Measurements from ENCODE around the gene UCN. TPM values are rescaled to one million over a fixed set of nuclear protein-coding genes. Genes with fewer than 3 reads are reported as not detected.

UCN gene
- total and polyA plus RNA-seq, 4 donors, result 0.25 to 0.83 (median 0.42) TPM; not detected in 1

- peak; percentile 90 for DNase-seq (ENCODE audit: low spot score)
- H3K36me3 ChIP-seq (ENCODE audit: control insufficient read depth in 4 of 4, insufficient read depth in 3 of 4, low read depth in 1 of 4, low read length in 3 of 4), result peaks cover 6 to 19% (median 16%) of the 10 kb centered on the region in 4 donors
- under 1% methylated on average over 39 of the region's 39 CpGs for WGBS
- peak within 1 kb of the TSS; percentile 79 to 94 (median 84) for H3K4me3 ChIP-seq (ENCODE audit: low read depth in 1 of 3, low read length in 3 of 3)
- H3K27ac ChIP-seq (ENCODE audit: low read depth in 1 of 2, low read length in 2 of 2), result peak within 1 kb of the TSS; percentile 94 to 95
- TF ChIP-seq RAD21 (IDR thresholded peaks at IDR 0.05) (no peak), FOXA1 (IDR thresholded peaks at IDR 0.05) (no peak), HNF4A (conservative IDR thresholded peaks at IDR 0.05) (no peak), NR2F2 (IDR thresholded peaks at IDR 0.05) (no peak), HNF4G (IDR thresholded peaks at IDR 0.05) (no peak), SP1 (IDR thresholded peaks at IDR 0.05) (peak; percentile 47), YY1 (IDR thresholded peaks at IDR 0.05) (peak; percentile 87), ATF3 (IDR thresholded peaks at IDR 0.05) (no peak), MAX (IDR thresholded peaks at IDR 0.05) (peak; percentile 31), JUND (IDR thresholded peaks at IDR 0.05) (peak in 1 of 2 donors; percentile 11), RXRA (IDR thresholded peaks at IDR 0.05) (no peak), FOXA2 (IDR thresholded peaks at IDR 0.05) (no peak), TAF1 (conservative IDR thresholded peaks at IDR 0.05) (no peak), ZBTB33 (IDR thresholded peaks at IDR 0.05) (peak; percentile 37), CTCF (IDR thresholded peaks at IDR 0.05; ENCODE audit: low read depth, low read length, missing input control) (no peak), EGR1 (IDR thresholded peaks at IDR 0.05; ENCODE audit: low read depth in 2 of 2) (no peak), GABPA (IDR thresholded peaks at IDR 0.05 in 1 of 2, conservative IDR thresholded peaks at IDR 0.05 in 1 of 2) (peak; percentile 73 to 95), REST (IDR thresholded peaks at IDR 0.05) (peak; percentile 59)
- peaks cover 5 to 22% (median 15%) of the 10 kb centered on the region in 4 donors for H3K4me1 ChIP-seq (ENCODE audit: control insufficient read depth in 4 of 4, insufficient read depth in 4 of 4, low read length in 3 of 4)
- peak within 1 kb of the TSS; percentile 89 to 98 for H3K9ac ChIP-seq (ENCODE audit: low read depth in 1 of 2, low read length in 2 of 2)
- H3K27me3 ChIP-seq (ENCODE audit: control insufficient read depth in 4 of 4, insufficient read depth in 4 of 4, low read length in 3 of 4), result no peaks in the 10 kb centered on the region
- no peaks in the 10 kb centered on the region for H3K9me3 ChIP-seq (ENCODE audit: control insufficient read depth in 4 of 4, low read length in 3 of 4)
These were observed 14.7 kb upstream of the UCN start, which contains the start of gene MPV17 for GRCh38 chr2:27322766-27323595. MPV17 (minus strand) TSS chr2:27323097; CDS start chr2:27322517, 580 bp downstream.

All from liver (tissue), 9 donors.